Thyroid gland (tissue), 4 donors: Measurements from ENCODE around the gene RAB30. TPM values are rescaled to one million over a fixed set of nuclear protein-coding genes. Genes with fewer than 3 reads are reported as not detected.
"Not testable (repeated sequence)": the region's sequence is repeated elsewhere in the genome, so short reads cannot be mapped to it uniquely, and the experiment has no call there.

Experiments
- DNase-seq, 2 donors: peaks; one replicate each; pipeline ENCODE4 v3.0.0-alpha.2; 2019
- H3K27ac ChIP-seq, 3 donors: fragments of 200-600 bp; sonication (generic); 1 replicate in 2 of 3; 2 replicates in 1 of 3; pipeline ENCODE4 v1.5.1; 2016 to 2019; ENCODE audit warnings: mild to moderate bottlenecking in 1 of 3, moderate library complexity in 1 of 3
- H3K27me3 ChIP-seq: fragments of 200-600 bp; sonication (generic); one replicate; pipeline ENCODE4 v1.5.1; 2019
- H3K36me3 ChIP-seq, 2 donors: fragments of 200-600 bp; sonication (generic); one replicate each; pipeline ENCODE4 v1.5.1; 2016 to 2019
- H3K4me1 ChIP-seq, 2 donors: fragments of 200-600 bp; sonication (generic); one replicate each; pipeline ENCODE4 v1.5.1; 2017 to 2019
- H3K4me3 ChIP-seq, 3 donors: fragments of 200-600 bp; sonication (generic); replicated peaks in 1 of 3; 1 replicate in 2 of 3; 2 replicates in 1 of 3; pipeline ENCODE4 v1.5.1; 2016; ENCODE audit warnings: mild to moderate bottlenecking in 1 of 3
- H3K9me3 ChIP-seq: fragments of 200-600 bp; sonication (generic); one replicate; pipeline ENCODE4 v1.5.1; 2017
- CTCF ChIP-seq, 6 experiments: fragments of 200-600 bp in 3 of 6; fragments of 450-650 bp in 3 of 6; sonication (generic) in 3 of 6; IDR thresholded peaks; one replicate each; pipeline ENCODE4 v1.5.1; 2016 to 2019; ENCODE audit warnings: antibody characterized with exemption in 6 of 6, mild to moderate bottlenecking in 2 of 6, inconsistent platforms in 1 of 6, moderate library complexity in 1 of 6
- POLR2A ChIP-seq, 2 donors: fragments of 450-650 bp; IDR thresholded peaks; one replicate each; pipeline ENCODE4 v1.6.1; 2017; ENCODE audit warnings: antibody characterized with exemption in 2 of 2, mild to moderate bottlenecking in 2 of 2, moderate library complexity in 1 of 2
- WGBS, 2 donors: methylation state at CpG; one replicate each; pipeline ENCODE4 v1.1.5; 2017; 5-methylcytosine and 5-hydroxymethylcytosine counted together
- intact Hi-C: fragments of 100-400 bp; cut with DNase I; formaldehyde crosslinking; loops from one replicate; pipeline ENCODE4 v1.15.1; 2023
- total RNA-seq, 4 donors: library from RNA; depleted of rRNA; stranded (reverse); fragments of >200 nt; gene quantifications; one replicate each; pipeline ENCODE4 v1.2.3, GENCODE V29; 2016

The RAB30 gene
- total RNA-seq, 4 donors from 2014 or later: 12.0 to 30.0 (median 22.8) TPM

GRCh38 chr11:82974851-82975250 is 96.8 kb downstream of the RAB30 start:
- TF ChIP-seq POLR2A (IDR thresholded peaks at IDR 0.05) (no peak), CTCF (IDR thresholded peaks at IDR 0.05) (no peak)
- Histone ChIP-seq H3K4me3 (no peak overlapping the region), H3K36me3 (no peaks in the 10 kb centered on the region), H3K9me3 (no peaks in the 10 kb centered on the region), H3K27ac (no peak overlapping the region), H3K4me1 (no peaks in the 10 kb centered on the region), H3K27me3 (no peaks in the 10 kb centered on the region)
- intact Hi-C loops: no loop called here
- no peak for DNase-seq
- 93 to 97% methylated on average over 2 of the region's 2 CpGs for WGBS, 2 donors

GRCh38 chr11:82974135-82974534 is 97.6 kb downstream of the RAB30 start:
- intact Hi-C loops: no loop called here
- no peak for TF ChIP-seq POLR2A (IDR thresholded peaks at IDR 0.05)
- no peak for TF ChIP-seq CTCF (IDR thresholded peaks at IDR 0.05)
- H3K9me3 ChIP-seq: no peaks in the 10 kb centered on the region
- H3K36me3 ChIP-seq: no peaks in the 10 kb centered on the region
- no peaks in the 10 kb centered on the region for H3K27me3 ChIP-seq
- H3K4me1 ChIP-seq: no peaks in the 10 kb centered on the region
- no peak overlapping the region for H3K27ac ChIP-seq
- WGBS, 2 donors: 92 to 94% methylated on average over 2 of the region's 2 CpGs
- no peak overlapping the region for H3K4me3 ChIP-seq
- DNase-seq: no peak

- no peaks in the 10 kb centered on the region for H3K9me3 ChIP-seq
- WGBS, 2 donors: 89% methylated on average over 1 of the region's 1 CpG
- no peaks in the 10 kb centered on the region for H3K36me3 ChIP-seq
- TF ChIP-seq CTCF (IDR thresholded peaks at IDR 0.05) (no peak), POLR2A (IDR thresholded peaks at IDR 0.05) (no peak)
- no peaks in the 10 kb centered on the region for H3K27me3 ChIP-seq
- no peak overlapping the region for H3K4me3 ChIP-seq
- H3K4me1 ChIP-seq: no peaks in the 10 kb centered on the region
- DNase-seq: no peak
- H3K27ac ChIP-seq: no peak overlapping the region
- intact Hi-C loops: no loop called here
These were observed 99.6 kb downstream of the RAB30 start for GRCh38 chr11:82972103-82972502.

GRCh38 chr11:82971519-82971946 is 100.2 kb downstream of the RAB30 start:
- H3K4me1 ChIP-seq, intact Hi-C loops, H3K4me3 ChIP-seq, H3K27ac ChIP-seq, DNase-seq, H3K27me3 ChIP-seq, H3K9me3 ChIP-seq, H3K36me3 ChIP-seq: not testable (repeated sequence)
- WGBS, 2 donors: 92 to 95% methylated on average over 8 of the region's 8 CpGs

- H3K27ac ChIP-seq, H3K9me3 ChIP-seq, intact Hi-C loops, H3K27me3 ChIP-seq, H3K4me1 ChIP-seq, H3K4me3 ChIP-seq, H3K36me3 ChIP-seq: not testable (repeated sequence)
- 85 to 90% methylated on average over 22 to 54 of the region's 60 CpGs for WGBS, 2 donors
- DNase-seq: peak in 1 of 2 donors; percentile 19
These were observed 101.1 kb downstream of the RAB30 start for GRCh38 chr11:82970507-82971083.

GRCh38 chr11:82969811-82970210 is 101.9 kb downstream of the RAB30 start:
- Histone ChIP-seq H3K4me3 (no peak overlapping the region), H3K27me3 (no peaks in the 10 kb centered on the region), H3K4me1 (no peaks in the 10 kb centered on the region), H3K27ac (no peak overlapping the region), H3K9me3 (no peaks in the 10 kb centered on the region), H3K36me3 (no peaks in the 10 kb centered on the region)
- DNase-seq: no peak
- TF ChIP-seq POLR2A (IDR thresholded peaks at IDR 0.05) (no peak), CTCF (IDR thresholded peaks at IDR 0.05) (no peak)
- WGBS, 2 donors: 90 to 93% methylated on average over 4 of the region's 4 CpGs
- intact Hi-C loops: no loop called here
